GM21515 (cell line): ENCODE data around the gene ADSS1.

Experiments used
- ATAC-seq: cut with Tn5 transposase; IDR thresholded peaks from one replicate; pipeline ENCODE4 v1.9.1; 2021; ENCODE audit not compliant: unreplicated experiment

Gene ADSS1

DNA sequence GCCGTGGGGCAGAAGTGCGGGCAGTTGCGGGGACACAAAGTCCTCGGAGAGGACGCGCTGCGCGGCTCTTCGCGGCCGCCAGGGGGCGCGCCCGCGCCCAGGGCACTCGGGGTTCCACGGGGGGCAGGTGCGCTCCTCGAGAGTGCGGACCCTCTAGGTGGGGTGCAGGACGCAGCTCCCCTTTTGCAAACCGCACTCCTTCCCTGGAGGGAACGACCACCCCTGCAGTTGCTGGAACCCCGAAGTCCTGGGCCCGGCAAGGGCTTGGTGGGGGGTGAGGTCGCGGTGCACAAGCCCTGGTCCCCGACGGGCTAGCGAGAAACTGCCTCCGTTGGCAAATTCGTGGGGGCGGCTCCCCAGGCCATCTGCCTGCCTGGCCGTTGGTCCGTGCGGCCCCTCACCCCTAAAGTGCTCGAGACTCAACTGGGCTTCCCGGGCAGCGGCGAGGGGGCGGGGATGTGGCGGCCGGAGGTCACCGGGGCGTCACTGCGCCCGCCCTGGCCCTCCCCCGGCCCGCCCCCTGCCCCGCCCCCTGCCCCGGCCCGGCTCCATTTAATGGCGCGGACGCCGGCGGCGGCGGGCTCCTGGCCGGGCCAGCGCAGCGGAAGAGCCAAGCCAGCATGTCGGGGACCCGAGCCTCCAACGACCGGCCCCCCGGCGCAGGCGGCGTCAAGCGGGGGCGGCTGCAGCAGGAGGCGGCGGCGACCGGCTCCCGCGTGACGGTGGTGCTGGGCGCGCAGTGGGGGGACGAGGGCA is at the start of gene ADSS1:
TSS of gene ADSS1 (plus strand) at position 579 of the 756 bp plus-strand sequence. CDS start at position 621, 42 bp downstream.
- peak; percentile 45 for ATAC-seq

DNA sequence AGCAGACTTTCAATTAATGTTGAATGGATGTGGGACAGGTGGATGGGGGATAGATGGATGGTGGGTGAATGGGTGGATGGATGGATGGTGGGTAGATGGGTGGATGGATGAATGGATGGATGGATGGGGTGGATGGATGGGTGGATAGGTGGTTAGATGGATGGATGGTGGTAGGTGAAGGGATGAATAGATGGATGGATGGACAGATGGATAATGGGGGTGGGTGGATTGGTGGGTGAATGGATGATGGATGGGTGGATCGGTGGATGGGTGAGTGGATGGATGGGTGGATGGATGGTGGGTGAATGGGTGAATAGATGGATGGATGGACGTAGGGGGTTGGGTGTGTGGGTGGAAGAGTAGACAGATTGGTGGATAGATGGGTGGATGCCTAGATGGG is 48.6 kb upstream of the ADSS1 start:
- no peak for ATAC-seq

DNA sequence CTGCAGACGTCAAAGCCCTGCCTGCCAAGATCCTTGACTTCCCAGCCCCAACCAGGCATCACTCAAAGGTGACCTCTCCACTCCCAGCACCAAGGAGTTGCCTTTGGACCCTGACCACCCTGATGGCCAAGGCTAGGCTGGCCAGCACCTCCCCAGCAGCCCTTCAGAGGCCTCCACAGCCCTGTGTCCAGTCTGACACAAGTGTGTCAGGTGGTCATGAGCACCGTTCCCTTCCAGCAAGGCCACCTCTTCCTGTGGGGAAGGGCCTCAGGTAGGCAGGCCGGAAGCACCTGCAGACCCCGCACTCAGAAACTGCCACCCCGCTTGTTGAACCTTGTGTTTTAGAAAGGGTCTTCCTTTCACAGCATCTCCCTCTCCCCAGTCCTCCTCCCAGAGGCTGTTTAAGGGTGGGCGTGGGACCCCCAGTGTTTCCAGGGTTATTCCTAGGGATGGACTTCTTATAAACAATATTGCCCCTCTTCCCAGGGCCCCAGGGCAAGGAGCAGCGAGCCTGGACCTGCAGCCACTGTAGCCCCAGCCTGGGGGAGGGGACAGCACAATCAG is 47.8 kb upstream of the ADSS1 start:
- no peak for ATAC-seq

DNA sequence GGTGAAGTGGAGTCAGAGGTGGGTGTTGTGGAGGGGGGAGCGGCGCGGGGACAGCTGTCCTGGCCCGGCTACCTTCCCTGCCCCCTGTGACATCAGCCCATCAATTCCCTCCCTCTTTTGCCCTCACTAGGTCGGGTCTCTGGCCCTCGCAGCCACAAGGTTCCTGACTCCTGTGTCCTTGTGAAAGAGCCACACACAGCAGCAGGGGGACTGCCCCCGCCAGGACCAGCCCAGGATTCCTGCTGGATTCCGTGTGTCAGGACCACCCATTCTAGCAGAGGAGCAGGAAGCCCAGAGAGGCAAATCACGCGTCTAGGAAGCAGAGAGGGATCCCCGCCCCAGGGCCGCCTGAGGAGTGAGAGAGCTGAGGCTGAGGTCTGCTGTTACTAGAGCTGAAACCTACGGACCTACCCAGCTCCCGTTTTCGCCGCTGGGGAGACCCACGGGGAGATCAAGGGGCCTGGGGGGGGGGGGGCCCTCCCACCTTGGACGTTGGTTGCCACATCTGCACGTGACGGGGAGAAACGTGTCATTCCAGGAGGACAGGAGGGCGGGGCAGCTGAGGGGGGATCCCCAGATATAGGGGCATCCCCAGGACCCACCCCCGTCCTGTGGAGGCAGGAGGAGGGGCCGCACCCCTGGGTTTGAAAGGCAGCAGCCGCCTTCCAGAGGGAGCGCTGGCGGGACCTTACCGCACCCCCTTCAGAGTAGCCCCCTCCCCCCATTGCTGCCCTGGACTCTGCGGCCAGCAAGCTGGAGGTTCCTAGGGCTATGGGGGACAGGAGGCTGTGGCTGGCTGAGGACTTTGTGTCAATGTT is 47.1 kb upstream of the ADSS1 start:
- peak; percentile 15 for ATAC-seq

DNA sequence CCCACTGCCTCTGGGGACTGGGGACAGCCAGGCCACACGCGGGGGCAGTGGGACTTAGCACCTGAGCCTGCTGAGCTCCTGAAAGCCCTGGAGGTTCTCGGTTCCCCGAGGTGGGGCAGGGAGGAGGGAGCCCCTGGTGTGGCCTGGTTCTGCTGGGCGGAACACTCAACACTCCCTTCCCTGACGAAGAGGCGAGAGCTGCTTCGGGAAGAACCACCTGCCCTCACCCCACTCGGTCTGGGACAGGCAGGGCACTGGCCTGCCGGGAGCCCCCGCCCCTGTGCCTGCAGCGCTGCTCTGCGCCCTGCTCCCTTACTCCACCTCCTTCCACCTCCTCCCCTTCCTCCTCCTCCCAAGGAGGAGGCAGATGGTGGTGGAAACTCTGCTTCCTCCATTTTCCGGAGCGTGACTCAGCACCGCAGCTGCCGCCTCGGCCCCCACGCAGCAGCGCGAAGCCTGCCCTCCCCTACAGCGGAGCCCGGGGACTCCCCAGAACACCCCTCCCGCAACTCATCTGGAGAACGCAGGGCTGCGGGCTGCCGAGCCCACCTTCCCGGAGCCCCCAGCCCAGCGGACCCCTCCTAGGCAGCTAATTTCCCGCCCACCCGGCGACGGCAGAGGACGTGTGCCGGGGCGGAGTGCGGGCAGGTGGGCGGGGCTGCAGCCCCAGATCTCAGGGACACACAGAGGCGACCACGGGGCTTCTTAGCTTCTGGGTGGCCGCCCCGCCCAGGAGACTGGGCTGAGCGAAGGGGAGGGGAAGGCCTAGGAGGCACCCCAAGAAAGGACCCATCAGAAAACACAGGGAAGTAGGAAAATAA is 46.3 kb upstream of the ADSS1 start:
- ATAC-seq = peak; percentile 37

DNA sequence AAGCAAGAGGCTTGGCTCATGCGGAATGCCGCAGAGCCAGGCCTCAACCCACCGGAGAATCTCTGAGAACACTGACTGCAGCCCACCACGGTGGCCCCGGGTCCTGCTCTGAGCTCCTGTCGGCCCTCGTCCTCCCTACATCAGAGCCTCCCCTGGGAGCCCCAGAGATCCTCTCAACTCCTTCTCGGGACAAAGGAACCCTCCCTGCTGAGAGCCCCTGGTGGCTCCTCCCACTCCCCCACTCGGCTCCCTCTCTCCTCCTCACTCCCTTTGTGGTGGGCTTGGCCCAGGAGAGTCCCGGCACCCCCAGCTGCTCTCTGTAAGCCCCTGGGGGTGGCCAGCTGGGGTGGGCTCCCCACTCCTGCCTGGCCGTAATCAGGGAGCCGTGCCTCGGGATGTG is 45.7 kb upstream of the ADSS1 start:
- peak; percentile 2 for ATAC-seq

DNA sequence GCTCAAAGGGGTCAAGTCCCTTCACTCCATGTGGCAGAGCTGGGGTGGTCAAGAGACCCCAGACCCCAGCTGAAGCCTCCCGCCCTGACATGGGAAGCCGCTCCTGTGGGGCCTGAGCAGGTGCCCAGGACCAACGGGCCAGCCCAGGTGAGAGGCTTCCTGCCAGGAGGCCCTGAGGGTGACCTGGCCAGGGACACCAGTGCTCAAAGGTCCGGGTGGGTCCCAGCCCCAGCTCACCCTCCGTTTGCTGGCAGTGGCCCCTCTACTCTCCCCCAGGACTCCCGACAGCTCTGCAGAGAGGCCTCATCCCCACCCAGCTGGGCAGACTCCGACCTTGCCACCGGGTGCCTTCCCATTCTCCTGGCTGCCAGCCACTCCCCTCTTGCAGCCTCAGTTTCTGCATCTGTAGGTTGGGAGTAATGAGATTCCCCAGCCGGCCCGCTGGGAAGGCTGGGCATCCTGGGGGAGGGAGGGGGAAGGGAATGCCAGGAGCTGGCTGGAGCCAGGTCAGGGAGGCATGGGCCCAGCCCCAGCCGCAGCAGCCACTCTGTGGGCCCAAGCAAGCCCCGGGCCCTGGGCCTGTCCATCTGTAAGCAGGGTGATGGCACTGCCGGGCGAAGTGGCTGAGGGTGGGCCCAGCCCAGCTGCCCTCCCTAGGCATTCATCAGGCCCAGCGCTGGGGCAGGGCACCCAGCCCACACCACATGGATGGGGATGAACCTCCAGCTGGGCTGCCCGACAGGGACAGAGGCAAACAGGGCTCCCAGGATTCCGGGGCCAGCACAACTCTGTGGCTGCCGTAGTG is 44.9 kb upstream of the ADSS1 start:
- no peak for ATAC-seq

DNA sequence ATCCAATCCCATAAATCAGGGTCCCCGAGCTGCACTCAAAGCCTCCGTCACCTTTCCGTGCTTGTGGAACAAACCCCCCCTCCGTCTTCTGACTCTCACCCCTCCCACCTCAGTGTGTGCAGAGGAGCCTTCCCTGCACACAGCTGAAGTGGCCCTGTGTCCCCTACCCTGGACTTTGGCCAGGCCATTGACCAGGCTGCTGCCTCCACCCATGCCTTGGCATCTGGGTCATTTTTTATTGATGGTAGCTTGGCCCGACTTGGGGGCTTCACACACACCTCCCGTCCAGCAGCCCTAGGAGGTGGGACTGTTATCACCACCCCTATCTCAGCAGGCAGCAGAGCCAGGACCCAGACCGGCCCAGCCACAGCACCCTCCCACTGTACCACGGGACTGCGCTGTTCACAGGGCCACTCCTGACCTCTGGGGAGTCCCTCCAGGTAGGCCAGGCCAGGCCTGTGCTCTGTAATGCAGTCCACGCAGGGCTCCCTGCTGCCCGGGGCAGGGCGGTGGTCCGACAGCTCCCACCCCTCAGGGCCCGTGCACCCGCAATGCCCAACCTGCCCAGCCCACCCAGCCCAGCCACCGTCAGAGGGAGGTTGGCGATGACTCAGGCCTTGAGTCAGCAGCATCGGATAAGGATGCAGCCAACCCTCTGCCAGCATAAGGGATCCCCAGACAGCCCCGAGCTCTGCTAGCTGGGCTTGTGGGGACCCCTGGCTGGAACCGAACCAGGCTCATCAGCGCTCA is 43.8 kb upstream of the ADSS1 start:
- no peak for ATAC-seq

DNA sequence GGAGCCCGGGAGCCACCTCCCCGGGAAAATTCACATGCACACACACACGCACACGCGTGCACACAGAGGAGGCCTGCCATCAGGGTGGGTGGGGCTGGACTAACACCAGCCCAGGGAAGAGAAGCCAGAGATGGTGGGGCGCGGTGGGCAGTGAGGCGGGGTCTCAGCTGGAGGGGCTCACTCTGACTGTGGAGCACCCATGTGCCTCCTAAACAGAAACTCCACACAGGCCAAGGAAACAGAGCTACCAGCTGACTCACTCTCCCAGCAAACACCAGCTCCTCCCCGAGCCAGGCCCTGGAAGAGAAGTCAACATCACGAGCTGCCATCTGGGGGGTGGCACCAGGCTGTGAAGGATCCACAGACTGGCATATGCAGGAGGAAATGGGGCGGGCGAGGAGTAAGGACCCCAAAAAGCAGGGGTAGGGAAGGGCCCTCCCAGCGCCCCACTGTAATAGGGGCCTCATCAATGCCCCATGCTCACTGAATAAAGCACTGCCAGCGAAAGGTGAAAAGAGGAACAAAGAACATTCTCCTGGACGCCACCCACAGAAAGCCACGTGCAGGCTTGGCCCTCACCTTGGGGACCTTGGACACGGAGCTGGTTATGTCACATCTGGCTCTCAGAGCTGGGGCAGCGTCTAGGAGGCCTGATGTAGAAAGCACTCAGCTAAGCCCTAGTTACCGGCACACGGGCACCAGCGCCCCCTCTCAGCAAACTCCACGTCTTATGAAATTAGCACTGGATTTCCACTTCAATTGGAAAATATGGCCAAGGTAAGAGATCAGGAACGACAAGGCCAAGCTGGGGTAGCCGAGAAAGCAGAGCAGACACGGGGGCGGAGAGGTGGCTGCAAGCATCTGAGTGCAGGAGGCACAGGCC is 43.0 kb upstream of the ADSS1 start:
- peak; percentile 32 for ATAC-seq

DNA sequence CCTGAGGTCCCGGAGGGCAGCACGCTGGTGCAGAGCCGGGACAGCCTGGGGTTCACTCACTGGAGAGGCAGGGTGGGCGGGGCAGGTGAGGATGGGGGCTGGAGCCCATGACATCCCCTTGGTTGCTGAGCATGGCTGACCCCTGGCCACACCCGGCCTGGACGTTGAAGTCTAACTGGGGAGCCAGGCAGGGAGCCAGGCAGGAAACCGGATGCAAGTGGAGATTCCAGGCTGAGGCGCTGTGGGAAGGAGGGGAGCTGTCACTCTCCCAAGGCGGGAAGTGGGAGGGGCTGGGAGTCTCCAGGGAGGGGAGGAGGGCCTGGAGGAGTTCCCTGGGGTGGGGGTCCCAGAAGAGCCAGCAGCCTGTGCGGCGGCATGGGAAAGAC is 42.3 kb upstream of the ADSS1 start:
- no peak for ATAC-seq

DNA sequence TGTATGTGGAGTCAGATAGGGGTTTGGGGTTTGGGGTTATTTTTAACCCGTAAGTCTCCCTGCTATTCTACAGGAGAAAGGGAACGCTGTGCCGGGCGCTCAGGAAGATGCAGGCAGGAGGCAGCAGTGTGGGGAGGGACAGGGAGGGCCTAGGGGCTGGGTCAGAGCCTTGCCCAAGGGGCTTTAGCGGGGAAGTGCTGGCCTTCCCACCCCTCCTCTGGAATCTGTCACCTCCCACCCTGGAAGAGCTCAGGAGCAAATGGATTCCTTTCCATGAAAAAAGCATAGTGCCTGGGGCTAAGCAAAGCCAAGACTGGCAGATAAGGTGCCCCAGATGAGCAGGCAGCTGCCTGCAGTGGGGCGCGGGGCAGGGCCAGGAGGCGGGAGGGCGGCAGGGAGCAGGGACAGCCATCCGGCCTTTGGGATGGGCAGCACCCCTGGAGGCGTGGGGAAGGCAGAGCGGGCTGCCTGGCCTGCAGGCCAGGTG is 41.9 kb upstream of the ADSS1 start:
- no peak for ATAC-seq

DNA sequence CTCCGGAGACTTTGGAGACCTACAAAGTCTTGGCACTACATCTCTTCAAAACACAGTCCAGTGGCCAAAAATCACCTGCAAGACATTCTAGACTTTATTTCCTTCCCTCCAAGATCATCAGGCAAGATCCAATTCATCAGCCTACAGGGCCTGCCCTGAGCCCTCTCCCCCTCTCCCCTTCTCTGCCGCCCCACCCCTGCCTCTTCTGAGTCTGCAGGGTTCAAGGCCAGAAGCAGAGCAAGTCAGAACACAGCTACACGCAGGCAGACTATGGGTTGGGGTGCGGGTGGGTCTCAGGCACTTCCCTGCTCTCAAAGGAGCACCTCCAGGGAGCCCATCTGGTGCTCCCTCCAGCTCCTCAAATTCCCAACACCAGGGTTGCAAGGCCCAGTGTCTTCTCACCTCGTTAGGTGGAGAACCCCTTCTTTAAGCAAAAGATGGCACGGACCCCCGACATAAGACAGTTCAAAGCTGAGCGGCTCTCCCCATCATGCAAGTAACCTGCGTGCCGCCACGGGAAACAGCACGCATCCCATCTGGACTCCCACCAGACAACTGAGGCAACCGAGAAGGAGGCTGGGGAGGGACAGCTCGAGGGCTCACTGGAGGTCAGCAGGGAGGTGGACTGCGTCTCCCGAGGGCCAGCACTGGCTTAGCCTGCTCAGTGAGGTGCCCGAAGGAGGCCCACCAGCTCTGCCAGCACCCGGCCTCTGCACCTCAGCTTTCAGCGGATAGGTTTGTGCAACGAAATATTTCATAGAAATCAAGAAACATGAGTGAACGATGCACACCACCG is 40.2 kb upstream of the ADSS1 start:
- ATAC-seq = no peak

DNA sequence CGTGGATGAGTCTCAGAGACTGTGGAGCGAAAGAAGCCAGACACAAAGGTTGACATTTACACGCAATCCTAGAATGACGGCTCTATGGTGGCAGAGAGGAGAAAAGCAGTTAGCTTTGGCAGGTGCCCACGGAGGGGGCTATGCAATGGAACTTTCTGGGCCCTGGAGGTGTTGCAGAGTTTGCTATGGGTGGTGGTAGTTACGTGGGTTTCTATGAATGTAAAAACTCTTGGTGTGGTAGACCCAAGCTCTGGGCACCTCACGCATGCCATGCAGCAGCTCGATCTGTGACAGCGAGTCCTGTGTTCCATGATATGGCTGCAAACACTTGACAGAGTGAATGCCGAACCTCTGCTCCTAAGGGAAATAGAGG is 39.6 kb upstream of the ADSS1 start:
- no peak for ATAC-seq

DNA sequence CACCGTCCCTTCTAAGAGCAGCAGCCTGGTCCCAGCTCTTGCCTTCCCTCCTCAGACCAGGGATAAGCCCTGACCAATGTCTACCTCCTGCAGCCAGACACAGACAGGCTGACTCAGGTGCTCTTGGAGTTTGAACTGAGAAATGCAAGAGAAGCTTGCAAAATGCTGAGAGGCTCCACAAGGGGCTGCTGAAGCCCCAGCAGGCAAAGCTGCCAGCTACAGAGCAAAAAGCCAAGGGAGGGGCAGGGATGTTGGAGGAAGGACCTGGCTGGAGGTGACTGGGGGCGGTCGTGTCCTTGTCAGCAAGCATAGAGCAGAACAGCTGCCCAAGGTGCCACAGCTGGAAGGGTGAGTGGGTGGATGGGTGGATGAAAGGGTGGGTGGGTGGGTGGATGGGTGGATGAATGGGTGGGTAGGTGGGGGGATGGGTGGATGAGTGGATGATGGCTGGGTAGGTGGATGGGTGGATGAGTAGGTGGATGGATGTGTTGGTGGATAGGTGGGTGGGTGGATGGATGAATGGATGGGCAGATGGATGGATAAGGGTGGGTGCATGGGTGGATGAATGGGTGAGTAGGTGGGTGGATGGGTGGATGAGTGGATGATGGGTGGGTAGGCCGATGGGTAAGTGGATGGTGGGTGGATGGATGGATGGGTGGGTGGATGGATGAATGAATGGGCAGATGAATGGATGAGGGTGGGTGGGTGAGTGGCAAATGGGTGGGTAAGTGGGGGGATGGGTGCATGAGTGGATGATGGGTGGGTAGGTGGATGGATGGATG is 38.6 kb upstream of the ADSS1 start:
- no peak for ATAC-seq

DNA sequence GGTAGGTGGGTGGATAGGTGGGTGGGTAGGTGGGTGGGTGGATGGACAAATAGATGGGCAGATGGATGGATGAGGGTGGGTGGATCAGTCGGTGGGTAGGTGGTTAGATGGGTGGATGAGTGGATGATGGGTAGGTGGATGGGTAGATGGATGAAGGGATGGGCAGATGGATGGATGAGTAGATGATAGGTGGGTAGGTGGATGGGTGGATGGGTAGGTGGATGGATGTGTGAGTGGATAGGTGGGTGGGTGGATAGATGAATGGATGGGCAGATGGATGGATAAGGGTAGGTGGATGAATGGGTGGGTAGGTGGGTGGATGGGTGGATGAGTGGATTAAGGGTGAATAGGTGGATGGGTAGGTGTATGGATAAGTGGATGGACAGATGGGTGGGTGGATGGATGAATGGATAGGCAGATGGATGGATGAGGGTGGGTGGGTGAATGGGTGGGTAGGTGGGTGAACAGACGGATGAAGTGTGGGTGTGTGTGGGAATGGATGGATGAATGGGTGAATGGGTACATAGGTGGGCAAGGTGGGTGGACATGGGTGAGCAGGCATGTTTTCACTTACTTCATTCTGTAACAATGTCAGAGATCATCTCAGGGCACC is 37.9 kb upstream of the ADSS1 start:
- ATAC-seq = no peak
